ENCODE measurements around the gene RNF145.

Gene RNF145

GRCh38 chr5:159216454-159216853, 7.1 kb upstream of the RNF145 start:
- DNase-seq, result no peak

DNA sequence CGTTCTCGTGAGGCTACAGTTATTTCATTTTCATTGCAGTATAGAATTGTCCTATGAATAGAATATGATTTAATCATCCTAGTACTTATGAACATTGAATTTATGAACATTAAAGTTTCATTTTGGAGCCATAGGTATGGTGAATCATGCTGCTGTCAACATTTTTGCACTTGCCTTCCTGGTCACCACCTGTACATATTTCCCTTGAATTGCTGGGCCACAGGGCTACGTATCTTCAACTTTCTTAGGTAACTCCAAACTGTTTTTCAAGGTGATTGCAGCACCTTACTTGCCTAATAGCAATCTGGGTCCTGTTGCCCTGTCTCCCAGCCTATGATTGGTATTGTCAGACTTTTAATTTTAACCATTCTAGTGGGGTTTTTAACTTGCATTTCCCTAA, 6.5 kb upstream of the RNF145 start:
- no peak for DNase-seq

DNA sequence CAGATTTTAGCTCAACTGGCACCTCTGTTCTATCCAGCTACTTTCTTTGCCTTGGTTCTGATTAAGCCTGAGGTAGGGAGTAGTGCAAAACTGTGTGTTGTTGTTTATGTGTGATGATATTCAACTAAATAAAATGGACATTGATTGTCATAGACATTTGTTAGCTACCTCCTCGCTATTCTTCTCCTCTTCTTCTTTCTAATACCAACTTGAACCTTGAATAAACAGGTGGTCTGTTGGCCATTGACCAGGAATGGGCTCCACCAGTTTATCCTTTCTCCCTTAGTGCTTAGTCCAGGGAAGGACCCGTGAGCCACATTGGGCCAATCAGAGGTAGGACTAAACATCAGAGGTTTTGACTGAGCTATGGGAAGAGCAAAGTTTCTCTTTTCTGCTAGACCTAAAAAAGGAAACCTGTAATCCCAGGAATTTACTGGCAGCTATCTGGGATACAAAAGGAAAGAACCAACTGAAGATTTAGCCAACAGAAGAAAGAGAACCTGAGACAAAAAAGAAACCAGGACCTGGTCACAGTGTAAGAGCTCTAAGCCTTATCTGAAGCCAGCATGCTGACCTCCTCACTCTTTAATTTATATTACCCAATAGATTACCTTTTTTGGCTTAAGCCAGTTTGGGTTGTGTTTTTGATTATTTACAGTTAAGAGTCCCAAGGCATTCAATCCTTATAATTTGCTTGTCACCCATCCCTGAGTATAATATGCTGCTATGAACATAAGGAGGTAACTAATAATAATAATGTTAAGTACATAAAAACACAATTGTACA, 5.3 kb upstream of the RNF145 start:
- no peak for DNase-seq

GRCh38 chr5:159212657-159213462, 3.5 kb upstream of the RNF145 start:
- no peak for DNase-seq

- DNase-seq, result no peak
These were observed 2.4 kb upstream of the RNF145 start for GRCh38 chr5:159211729-159212174.

- no peak for DNase-seq
These were observed 1.5 kb upstream of the RNF145 start for GRCh38 chr5:159210846-159211245.

DNA sequence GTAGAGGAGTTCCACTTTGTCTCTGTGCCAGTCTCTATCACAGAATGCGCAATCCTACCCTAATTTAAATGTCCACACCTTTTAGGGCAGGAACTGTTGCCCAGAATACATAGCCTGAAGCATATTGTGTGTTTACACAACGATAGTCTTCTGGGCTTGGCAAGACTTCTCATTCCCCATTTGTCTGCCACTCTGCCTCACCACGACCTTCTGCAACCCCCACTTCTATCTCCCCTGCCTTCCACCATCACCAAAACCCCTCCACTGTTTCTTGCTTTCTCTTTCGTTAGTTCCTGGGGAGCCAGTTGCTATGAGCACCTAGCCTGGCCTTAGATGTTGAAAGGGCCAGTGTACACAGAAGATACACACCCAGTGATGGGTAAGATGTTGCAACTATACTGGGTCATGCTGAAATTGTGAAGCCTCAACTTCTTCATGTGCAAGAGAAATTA, 883 bp upstream of the RNF145 start:
- DNase-seq, result no peak

DNA sequence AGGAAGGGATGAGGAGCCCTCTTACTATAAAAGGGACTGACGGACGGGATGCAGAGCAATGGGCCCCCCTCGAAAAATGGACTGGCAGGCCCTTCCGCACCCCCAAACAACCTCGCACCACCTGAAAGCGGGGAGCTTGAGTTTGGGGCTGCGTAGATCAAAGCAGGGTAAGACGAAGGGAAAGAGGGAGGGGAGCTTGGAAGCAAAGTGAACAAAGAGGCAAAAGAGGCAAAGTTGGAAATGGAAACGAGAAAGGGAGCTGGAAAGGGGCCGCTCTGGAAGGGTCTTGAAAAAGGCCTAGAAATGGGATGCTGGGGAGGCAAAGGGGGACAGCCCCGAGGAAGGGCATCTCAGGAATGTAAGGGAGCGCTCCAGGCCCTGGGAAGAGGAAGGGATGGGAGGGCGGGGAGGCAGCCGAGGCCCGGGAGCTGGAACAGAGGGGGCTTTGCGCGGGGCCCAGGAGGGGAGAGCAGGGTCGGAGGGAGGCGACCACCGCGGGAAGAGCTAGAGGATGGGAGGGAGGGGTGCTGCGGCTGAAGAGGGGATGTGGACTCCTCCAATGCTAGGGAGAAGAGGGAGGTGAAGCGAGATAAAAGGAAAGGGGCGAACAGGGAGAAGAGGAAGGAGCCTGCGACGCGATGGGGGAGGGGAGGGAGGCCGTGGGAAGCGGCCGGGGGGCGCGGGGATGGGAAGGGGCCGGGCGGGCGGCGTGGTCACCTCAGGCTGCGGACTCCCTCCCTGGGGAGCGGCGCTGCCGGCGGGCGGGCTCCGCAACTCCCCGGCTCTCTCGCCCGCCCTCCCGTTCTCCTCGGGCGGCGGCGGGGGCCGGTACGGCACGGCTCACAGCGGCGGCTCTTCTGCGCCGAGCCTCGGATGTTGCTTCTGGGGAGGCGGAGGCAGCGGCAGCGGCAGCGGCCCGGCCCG, 577 bp downstream of the RNF145 start:
- peak; percentile 32 for DNase-seq

DNA sequence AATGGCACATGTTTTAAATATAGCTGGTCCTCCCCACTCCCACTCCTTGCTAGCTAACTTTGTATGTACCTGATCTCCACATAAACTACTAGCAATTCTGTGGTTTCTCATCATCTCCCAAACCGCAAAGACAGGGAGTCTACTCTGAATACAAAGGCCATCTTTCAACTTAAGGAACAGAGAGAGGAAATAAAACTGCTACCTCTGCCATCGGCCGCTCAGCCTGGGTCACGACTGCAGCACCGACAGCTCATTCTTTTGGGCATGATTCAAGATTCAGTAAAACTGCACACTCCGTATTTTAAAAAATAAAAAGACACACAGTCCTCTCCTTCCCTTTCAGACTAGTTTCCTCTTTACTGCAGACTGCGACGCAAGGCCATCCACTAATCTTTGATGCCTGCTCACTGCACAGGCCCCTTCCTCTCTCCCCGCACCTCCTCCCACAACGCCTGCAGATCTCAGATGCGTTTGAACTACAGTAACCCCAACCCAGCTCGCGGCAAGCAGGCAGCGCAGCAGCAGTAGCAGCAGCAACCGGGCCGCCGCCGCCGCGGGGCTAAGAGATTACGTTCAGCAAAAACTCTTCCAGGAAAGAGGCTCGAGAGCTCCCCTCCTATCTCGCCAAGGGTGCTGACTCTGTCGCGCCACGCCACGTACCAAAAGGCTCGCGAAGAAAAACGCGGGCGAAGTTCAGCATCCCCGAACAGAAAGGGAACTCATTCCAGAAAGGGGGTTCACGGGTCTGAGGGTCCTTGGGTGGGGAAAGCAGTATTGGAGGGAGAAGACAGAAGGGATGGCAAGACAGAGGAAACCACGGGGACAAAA, 1.5 kb downstream of the RNF145 start:
- DNase-seq, result peak; percentile 88

DNA sequence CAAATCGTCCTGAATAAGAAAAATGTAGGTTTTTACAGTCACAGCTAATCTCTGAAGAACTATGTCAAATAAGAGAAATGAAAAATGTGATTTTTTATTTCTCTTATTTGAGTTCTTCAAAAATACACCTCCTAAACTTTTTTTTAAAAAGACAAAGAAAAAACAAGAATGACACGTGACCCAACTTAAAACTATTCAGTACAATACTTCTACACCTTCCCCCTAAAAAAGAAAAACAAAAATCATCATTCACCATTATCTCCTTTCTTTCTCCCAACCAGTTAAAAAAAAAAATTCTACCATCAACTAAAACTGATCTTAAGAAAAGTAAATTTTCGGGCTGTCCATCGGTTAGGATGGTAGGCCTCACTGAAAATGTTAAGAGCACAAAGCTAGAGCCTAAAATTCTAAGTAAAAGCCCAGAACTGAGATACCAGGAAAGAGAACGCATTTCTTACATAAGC, 2.1 kb downstream of the RNF145 start:
- no peak for DNase-seq

GRCh38 chr5:159206818-159207217, 2.5 kb downstream of the RNF145 start:
- no peak for DNase-seq

DNA sequence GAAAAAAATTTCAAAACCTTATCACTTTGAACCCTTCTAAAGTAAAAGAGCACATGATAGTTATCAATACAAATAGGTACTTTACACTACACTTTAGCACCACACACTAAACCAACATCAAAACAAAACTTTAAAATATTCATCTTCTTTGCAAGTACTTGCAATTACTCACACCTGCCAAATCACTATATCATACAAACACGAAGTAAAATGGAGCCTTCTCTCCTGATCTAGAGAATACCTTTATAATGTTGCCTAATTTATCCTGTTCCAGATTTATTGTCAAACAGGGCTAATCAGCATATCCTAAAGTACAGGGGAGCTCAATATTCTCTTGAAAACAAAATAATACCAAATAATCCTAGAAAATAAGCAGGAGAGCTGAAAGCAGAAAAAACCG, 3.0 kb downstream of the RNF145 start:
- DNase-seq, result no peak

- no peak for DNase-seq
These were observed 6.0 kb downstream of the RNF145 start for GRCh38 chr5:159203351-159203750.

DNA sequence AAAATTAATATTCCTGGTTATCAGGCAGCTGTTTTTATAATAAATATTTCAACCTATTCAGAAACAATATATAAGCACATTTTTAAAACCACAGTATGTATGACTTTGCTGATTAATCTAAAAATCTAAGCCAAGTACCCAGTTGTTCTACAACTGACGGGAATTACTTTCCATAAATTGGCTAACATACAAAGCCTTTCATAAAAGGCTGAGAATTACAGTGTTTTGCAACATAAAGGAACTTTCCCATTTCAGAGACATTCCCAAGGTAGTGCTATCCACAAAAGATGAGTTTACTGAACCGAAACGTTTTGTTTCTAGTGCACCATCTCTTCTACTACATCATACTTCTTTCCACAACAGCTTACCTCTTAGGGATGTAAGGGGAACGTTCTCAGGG, 7.2 kb downstream of the RNF145 start:
- no peak for DNase-seq

GRCh38 chr5:159199780-159200179, 9.6 kb downstream of the RNF145 start:
- no peak for DNase-seq

DNA sequence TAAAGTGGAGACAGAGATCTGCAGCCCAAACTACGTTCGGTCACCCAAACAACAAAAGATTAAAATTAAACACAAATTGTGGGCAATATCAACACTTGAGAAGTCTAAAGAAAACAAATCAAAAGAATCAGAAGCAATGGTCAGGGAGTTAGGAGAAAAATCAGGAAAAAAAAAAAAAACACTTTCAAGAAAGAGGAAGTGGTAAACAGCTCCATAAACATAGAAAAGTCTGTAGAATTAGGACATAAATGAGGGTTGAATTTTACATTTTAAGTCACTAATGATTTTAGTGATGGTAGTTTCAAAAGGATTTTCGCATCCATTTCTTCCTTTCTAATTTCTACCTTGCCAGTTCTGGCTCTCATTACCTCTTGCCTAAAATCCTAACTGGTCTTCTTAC, 10.1 kb downstream of the RNF145 start:
- no peak for DNase-seq

- DNase-seq, result peak; percentile 28
These were observed 11.0 kb downstream of the RNF145 start for GRCh38 chr5:159198063-159199036.

- no peak for DNase-seq
These were observed 13.6 kb downstream of the RNF145 start for GRCh38 chr5:159195775-159196174.

DNA sequence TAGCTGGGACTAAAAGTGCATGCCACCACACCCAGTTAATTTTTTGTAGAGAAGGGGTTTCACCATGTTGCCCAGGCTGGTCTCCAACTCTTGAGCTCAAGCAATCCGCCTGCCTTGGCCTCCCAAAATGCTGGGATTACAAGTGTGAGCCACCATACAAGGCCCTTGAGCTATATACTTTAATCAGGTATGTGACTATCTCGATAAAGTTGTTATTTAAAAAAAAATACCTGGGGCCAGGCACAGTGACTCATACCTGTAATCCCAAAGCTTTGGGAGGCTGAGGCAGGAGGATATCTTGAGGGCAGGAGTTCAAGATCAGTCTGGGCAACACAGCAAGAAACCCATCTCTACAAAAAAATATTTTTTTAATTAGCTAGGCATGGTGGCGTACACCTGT, 19.2 kb downstream of the RNF145 start:
- DNase-seq, result no peak

GRCh38 chr5:159189310-159189709, 20.0 kb downstream of the RNF145 start:
- DNase-seq, result no peak

GRCh38 chr5:159187719-159188118, 21.6 kb downstream of the RNF145 start:
- no peak for DNase-seq

All from activated CD4-positive, alpha-beta T cell treated with anti-CD3 and anti-CD28 coated beads, Interleukin-2, Interleukin-6, amounts not matched to agents 100 ng/mL and 50 ng/mL, durations not matched to agents 16 hours and 8 hours (primary cell).